ENCODE data around the gene XXYLT1. TPM values are rescaled to one million over a fixed set of nuclear protein-coding genes. Genes with fewer than 3 reads are reported as not detected.

The XXYLT1 gene
- total RNA-seq, 1 experiment from 2014 or later = 25.5 TPM

DNA sequence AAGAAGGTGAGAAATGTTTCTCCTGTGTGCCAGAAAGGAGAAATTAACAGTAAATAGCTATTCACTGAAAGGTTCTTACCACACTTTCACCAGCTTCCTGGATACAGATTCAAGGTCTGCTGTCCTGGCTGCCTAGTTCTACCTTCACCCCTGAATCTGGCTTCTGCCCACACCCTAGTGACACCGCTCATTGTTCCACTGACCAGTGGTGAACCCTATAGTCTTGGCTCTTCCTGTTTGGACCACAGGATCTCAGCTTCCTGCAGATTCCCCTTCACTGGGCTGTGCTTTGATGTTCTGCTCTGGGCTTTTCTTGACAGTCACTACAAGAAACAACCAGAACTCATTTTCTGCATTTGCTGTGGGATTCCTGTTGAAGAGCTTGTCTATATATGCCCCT, 250.0 kb downstream of the XXYLT1 start:
- DNase-seq (no peak), ATAC-seq (0 out of 2 replicates have a peak, but pooled peaks have one; percentile 22)
- Histone ChIP-seq H3K36me3 (ENCODE audit: low read depth, low read length) (no peaks in the 10 kb centered on the region), H3K9ac (ENCODE audit: low read length) (no peak overlapping the region), H3K4me3 (ENCODE audit: low read length) (no peak overlapping the region), H3K27me3 (ENCODE audit: low read length) (no peaks in the 10 kb centered on the region), H3K9me2 (replicated peaks; ENCODE audit: low read length) (no peaks in the 10 kb centered on the region), H3F3A (ENCODE audit: low read length, unreplicated experiment) (no peaks in the 10 kb centered on the region), H3K79me2 (ENCODE audit: low read length) (no peaks in the 10 kb centered on the region), H4K20me1 (ENCODE audit: low read length) (no peaks in the 10 kb centered on the region), H3K9me3 (ENCODE audit: low read length) (no peaks in the 10 kb centered on the region), H3K27ac (ENCODE audit: low read length) (no peak overlapping the region), H3K4me2 (ENCODE audit: low read length) (no peak overlapping the region), H3K4me1 (ENCODE audit: insufficient read depth, low read length) (no peaks in the 10 kb centered on the region), H2AFZ (ENCODE audit: low read length) (no peak overlapping the region)
- BruUV-seq (replicated peaks) = no TSS peak
- no peak for TF ChIP-seq EZH2phosphoT487 (IDR thresholded peaks at IDR 0.05; ENCODE audit: borderline replicate concordance, low read length)
- TF ChIP-seq, protein P1, sequence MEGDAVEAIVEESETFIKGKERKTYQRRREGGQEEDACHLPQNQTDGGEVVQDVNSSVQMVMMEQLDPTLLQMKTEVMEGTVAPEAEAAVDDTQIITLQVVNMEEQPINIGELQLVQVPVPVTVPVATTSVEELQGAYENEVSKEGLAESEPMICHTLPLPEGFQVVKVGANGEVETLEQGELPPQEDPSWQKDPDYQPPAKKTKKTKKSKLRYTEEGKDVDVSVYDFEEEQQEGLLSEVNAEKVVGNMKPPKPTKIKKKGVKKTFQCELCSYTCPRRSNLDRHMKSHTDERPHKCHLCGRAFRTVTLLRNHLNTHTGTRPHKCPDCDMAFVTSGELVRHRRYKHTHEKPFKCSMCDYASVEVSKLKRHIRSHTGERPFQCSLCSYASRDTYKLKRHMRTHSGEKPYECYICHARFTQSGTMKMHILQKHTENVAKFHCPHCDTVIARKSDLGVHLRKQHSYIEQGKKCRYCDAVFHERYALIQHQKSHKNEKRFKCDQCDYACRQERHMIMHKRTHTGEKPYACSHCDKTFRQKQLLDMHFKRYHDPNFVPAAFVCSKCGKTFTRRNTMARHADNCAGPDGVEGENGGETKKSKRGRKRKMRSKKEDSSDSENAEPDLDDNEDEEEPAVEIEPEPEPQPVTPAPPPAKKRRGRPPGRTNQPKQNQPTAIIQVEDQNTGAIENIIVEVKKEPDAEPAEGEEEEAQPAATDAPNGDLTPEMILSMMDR (conservative IDR thresholded peaks at IDR 0.05; ENCODE audit: low read depth, low read length) = no peak
- no peak for TF ChIP-seq EZH2 (IDR thresholded peaks at IDR 0.05; ENCODE audit: low read length, unreplicated experiment)
- POLR2A ChIA-PET (ENCODE audit: unreplicated experiment) = no interaction called here
- CTCF ChIA-PET = interaction anchor here (0.5 kb wide), 1 partner anchor 86 kb away, joined by 3 read pairs; no protein-coding TSS in a partner anchor
- intact Hi-C loops (cut with micrococcal nuclease) = no loop called here

- intact Hi-C loops (cut with micrococcal nuclease) = no loop called here
- CTCF ChIA-PET = no interaction called here
- no peaks in the 10 kb centered on the region for H3F3A ChIP-seq (ENCODE audit: low read length, unreplicated experiment)
- no peaks in the 10 kb centered on the region for H3K9me3 ChIP-seq (ENCODE audit: low read length)
- DNase-seq (no peak), ATAC-seq (no peak)
- H3K27me3 ChIP-seq (ENCODE audit: low read length) = no peaks in the 10 kb centered on the region
- no peak overlapping the region for H2AFZ ChIP-seq (ENCODE audit: low read length)
- H3K9me2 ChIP-seq (replicated peaks; ENCODE audit: low read length) = no peaks in the 10 kb centered on the region
- H3K36me3 ChIP-seq (ENCODE audit: low read depth, low read length) = no peaks in the 10 kb centered on the region
- BruUV-seq (replicated peaks) = no TSS peak
- H3K27ac ChIP-seq (ENCODE audit: low read length) = no peak overlapping the region
- no peak overlapping the region for H3K4me3 ChIP-seq (ENCODE audit: low read length)
- no peaks in the 10 kb centered on the region for H4K20me1 ChIP-seq (ENCODE audit: low read length)
- no peaks in the 10 kb centered on the region for H3K79me2 ChIP-seq (ENCODE audit: low read length)
- H3K4me2 ChIP-seq (ENCODE audit: low read length) = no peak overlapping the region
- no peaks in the 10 kb centered on the region for H3K4me1 ChIP-seq (ENCODE audit: insufficient read depth, low read length)
- TF ChIP-seq EZH2phosphoT487 (IDR thresholded peaks at IDR 0.05; ENCODE audit: borderline replicate concordance, low read length) (no peak), EZH2 (IDR thresholded peaks at IDR 0.05; ENCODE audit: low read length, unreplicated experiment) (no peak)
- TF ChIP-seq, protein P1 (conservative IDR thresholded peaks at IDR 0.05; ENCODE audit: low read depth, low read length) = no peak
- H3K9ac ChIP-seq (ENCODE audit: low read length) = no peak overlapping the region
- POLR2A ChIA-PET (ENCODE audit: unreplicated experiment) = no interaction called here
Observed at GRCh38 chr3:195020185-195020584, 250.8 kb downstream of the XXYLT1 start.

DNA sequence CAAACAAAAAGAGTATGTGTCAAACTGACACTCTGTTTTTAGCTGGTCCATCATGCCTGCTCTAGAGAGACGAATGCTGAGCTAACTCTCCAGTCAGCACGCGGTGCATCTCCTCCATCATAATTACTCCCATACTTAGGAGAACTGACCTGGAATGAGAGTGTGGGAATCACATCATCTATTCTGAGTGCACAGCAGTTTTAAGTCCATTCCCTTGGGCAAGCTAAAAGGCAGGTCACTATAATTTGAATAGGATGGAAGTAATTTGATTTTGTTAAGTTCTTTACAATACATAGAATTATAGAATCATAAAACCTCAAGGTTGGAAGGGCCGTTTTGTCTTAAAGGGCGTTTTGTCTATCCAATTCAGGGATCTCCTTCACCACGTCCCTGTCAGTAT, 251.6 kb downstream of the XXYLT1 start:
- DNase-seq = no peak
- Histone ChIP-seq H3F3A (ENCODE audit: low read length, unreplicated experiment) (no peaks in the 10 kb centered on the region), H3K27me3 (ENCODE audit: low read length) (no peaks in the 10 kb centered on the region), H4K20me1 (ENCODE audit: low read length) (no peaks in the 10 kb centered on the region), H3K79me2 (ENCODE audit: low read length) (no peaks in the 10 kb centered on the region), H3K9ac (ENCODE audit: low read length) (no peak overlapping the region), H3K27ac (ENCODE audit: low read length) (no peak overlapping the region), H2AFZ (ENCODE audit: low read length) (no peak overlapping the region), H3K36me3 (ENCODE audit: low read depth, low read length) (no peaks in the 10 kb centered on the region), H3K4me1 (ENCODE audit: insufficient read depth, low read length) (no peaks in the 10 kb centered on the region), H3K9me3 (ENCODE audit: low read length) (no peaks in the 10 kb centered on the region), H3K4me2 (ENCODE audit: low read length) (no peak overlapping the region), H3K9me2 (replicated peaks; ENCODE audit: low read length) (no peaks in the 10 kb centered on the region), H3K4me3 (ENCODE audit: low read length) (no peak overlapping the region)
- ChIA-PET CTCF (no interaction called here), POLR2A (ENCODE audit: unreplicated experiment) (interaction anchor here (0.6 kb wide), 1 partner anchor 291 kb away, joined by 4 read pairs; no protein-coding TSS in a partner anchor)
- no TSS peak for BruUV-seq (replicated peaks)
- TF ChIP-seq, protein P1 (conservative IDR thresholded peaks at IDR 0.05; ENCODE audit: low read depth, low read length) = no peak
- no peak for TF ChIP-seq EZH2 (IDR thresholded peaks at IDR 0.05; ENCODE audit: low read length, unreplicated experiment)
- TF ChIP-seq EZH2phosphoT487 (IDR thresholded peaks at IDR 0.05; ENCODE audit: borderline replicate concordance, low read length) = no peak
- intact Hi-C loops (cut with micrococcal nuclease) = no loop called here
- ATAC-seq = no peak
